ENCODE results near the gene PERCC1.

Gene PERCC1

DNA sequence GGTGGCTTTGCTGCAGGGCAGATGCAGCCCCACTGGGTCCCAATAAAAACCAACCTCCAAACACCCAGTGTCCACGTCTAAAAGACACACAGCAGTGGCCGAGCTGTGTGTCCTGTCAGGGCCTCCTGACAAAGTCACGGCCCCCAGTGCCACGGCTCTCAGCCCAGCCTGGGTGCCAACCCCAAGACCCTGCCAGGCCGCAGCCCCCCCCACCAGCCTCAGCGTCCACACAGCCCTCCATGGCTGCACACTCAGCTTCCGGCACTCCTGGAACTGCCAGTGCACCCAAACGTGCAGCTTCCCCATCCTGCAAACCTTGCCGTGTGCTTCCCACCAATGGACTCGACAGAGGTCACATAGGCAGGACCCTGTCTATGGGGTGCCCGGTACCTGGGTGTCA, 17.1 kb downstream of the PERCC1 start:
- no peak for DNase-seq (ENCODE audit: low spot score)
- TF ChIP-seq, protein P1, sequence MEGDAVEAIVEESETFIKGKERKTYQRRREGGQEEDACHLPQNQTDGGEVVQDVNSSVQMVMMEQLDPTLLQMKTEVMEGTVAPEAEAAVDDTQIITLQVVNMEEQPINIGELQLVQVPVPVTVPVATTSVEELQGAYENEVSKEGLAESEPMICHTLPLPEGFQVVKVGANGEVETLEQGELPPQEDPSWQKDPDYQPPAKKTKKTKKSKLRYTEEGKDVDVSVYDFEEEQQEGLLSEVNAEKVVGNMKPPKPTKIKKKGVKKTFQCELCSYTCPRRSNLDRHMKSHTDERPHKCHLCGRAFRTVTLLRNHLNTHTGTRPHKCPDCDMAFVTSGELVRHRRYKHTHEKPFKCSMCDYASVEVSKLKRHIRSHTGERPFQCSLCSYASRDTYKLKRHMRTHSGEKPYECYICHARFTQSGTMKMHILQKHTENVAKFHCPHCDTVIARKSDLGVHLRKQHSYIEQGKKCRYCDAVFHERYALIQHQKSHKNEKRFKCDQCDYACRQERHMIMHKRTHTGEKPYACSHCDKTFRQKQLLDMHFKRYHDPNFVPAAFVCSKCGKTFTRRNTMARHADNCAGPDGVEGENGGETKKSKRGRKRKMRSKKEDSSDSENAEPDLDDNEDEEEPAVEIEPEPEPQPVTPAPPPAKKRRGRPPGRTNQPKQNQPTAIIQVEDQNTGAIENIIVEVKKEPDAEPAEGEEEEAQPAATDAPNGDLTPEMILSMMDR (IDR thresholded peaks at IDR 0.05; ENCODE audit: extremely low read depth, missing control alignments), result no peak

- TF ChIP-seq, protein P1 (IDR thresholded peaks at IDR 0.05; ENCODE audit: extremely low read depth, missing control alignments), result no peak
- DNase-seq (ENCODE audit: low spot score), result no peak
These were observed 17.7 kb downstream of the PERCC1 start for GRCh38 chr16:1448536-1449116.

DNA sequence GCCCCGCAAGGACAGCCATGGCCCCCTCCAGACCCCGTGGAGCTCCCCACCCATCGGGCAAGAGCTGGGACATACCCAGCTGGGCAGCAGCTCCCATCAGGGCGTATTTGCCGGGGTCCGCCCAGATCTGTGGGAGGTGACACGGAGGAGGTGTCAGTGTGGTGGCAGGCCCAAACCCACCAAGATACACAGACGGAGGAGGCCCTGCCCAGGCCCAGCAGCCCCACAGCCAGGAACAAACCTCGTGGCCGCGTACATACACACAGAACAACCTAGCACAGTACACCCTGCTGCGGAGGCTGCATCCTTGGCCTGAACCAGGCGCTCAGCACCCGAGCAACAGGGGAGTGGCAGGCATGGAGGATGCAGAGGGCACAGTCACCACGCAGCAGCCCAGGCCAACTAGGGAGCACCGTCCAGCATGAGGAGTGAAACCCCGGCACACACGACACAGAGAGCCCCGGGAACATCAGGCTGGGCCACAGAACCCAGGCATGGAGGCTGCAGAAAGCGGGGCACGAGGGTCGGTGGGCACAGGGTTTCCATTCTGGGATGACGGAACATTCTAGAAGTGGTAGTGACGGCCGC, 18.4 kb downstream of the PERCC1 start:
- DNase-seq (ENCODE audit: low spot score), result no peak
- TF ChIP-seq, protein P1 (IDR thresholded peaks at IDR 0.05; ENCODE audit: extremely low read depth, missing control alignments), result no peak

- DNase-seq (ENCODE audit: low spot score), result no peak
- TF ChIP-seq, protein P1 (IDR thresholded peaks at IDR 0.05; ENCODE audit: extremely low read depth, missing control alignments), result no peak
These were observed 19.3 kb downstream of the PERCC1 start for GRCh38 chr16:1450218-1450617.

DNA sequence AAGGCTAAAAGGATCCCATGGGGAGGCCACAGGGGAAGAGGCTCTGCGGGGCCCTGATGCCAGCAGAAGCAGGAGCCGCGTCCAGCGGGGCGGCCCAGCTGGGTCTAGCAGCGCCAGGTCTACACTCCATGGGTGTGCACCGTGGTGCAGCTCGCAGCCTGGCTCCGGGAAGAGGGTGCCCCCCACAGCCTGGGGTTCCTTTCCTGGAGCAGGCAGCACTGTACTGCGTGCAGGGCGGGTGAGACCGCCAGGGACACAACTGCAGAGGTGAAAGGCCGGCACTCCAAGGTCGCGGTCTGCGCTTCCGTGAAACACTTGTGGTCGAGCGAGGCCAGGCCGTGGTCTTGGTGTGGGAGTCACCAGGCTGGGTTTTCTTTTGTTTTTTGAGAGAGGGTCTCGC, 20.0 kb downstream of the PERCC1 start:
- TF ChIP-seq, protein P1 (IDR thresholded peaks at IDR 0.05; ENCODE audit: extremely low read depth, missing control alignments), result no peak
- no peak for DNase-seq (ENCODE audit: low spot score)

- TF ChIP-seq, protein P1 (IDR thresholded peaks at IDR 0.05; ENCODE audit: extremely low read depth, missing control alignments), result no peak
These were observed 21.0 kb downstream of the PERCC1 start for GRCh38 chr16:1451702-1452392.

GRCh38 chr16:1452530-1452929, 21.7 kb downstream of the PERCC1 start:
- no peak for DNase-seq (ENCODE audit: low spot score)
- TF ChIP-seq, protein P1 (IDR thresholded peaks at IDR 0.05; ENCODE audit: extremely low read depth, missing control alignments), result no peak

More at GRCh38 chr16:1451702-1452392, 21.0 kb downstream of the PERCC1 start:
- DNase-seq (ENCODE audit: low spot score), result no peak
